GM19324 (cell line): ENCODE data around the gene ABCA2.

ENCODE experiments used
- ATAC-seq: cut with Tn5 transposase; IDR thresholded peaks from one replicate; pipeline ENCODE4 v1.9.1; 2021; ENCODE audit warnings: mild to moderate bottlenecking, moderate library complexity; ENCODE audit not compliant: unreplicated experiment, low FRiP score

ABCA2 gene

DNA sequence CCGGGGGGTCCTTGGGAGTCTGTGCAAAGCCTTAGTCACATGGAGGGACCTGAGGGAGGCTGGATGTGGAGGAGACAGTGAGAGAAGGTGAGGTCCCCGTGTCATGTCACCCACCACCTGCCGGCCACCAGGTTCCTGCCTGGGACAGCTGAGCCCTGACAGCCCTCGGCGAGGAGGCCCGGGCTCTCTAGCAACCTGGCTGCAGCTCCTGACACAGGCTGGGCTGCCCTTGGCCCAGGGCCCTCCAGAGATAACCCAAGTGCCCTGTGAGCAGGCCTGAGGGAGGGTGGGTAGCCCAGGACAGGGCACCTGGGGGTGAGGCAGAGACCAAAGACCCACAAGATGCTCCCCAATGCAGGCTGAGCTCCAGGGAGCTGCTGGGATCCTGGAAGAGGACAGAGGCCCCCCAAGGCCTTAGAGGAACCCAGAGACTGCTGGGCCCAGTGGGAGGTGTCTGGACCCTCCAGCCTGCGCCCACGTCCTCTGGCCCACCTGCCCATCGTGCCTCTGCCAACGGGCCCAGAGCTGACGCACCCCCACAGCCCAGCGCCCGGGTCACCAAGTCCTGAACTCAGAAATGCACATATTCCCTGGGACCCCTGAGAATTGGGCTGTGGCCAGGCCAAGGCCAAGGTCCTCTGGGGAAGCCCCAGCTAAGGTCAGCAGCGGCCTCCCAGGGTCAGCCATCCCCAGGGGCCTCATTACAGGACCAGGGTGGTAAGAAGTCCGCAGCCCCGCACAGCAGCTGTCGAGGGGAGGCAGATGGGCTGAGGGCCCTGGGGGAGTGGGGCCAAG lies 59.5 kb downstream of the ABCA2 start:
- ATAC-seq: no peak

DNA sequence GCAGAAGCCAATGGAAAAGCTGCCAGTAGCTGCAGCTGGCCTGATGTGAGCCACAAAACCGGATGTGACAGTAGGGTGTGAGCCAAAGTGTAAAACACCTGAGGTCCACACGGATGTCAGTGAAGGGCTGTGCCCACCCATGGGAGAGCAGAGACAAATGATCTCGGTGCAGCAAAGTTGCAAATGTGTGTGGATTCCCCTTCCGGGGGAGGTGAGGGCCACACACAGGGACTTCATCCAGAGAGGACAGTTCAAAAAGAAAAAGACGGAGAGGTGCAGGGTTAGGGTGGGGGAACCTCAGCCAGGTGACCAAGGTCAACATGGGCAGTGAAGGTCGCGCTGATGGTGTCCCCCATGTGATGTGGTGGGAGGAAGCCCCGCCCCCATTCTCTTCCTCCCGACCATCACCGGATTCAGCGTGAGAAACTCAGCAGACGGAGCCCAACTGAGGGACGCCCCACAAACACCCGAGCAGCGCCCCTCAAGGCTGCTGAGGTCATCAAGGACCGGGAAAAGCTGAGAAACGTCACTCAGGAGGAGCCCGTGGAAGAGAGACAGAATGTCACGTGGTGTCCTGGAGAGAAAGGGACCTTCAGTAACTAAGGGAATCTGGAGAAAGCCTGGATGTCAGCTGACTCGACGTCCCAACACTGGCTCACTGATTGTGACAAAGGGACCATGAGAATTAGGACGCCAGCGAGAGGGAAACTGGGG lies 62.1 kb downstream of the ABCA2 start:
- ATAC-seq: no peak

DNA sequence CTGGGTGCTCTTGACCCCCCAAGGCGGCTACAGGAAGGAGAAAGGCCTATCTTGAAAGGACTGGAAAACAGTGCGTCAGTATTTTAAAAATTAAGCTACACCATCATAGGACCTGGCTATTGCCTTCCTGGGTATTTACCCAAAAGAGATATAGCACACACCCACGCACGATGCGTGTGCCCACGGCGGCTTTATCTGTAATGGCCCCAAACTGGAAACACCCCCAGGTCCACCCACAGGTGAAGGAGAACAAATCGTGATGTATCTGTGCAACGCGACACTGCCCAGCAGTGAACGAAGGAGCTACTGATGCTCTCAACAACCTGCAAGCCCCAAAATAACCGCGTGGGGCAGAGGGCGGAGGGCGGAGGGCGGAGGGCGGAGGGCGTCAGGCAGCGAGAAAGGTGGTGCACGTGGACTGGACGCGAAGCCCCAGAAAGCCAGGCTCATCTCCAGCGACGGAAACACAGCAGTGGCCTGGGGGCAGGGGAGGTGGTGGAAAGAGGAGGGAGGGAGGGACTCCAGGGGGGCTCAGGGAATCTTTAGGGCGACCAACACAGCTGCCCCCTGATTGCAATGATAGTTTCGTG lies 63.1 kb downstream of the ABCA2 start:
- ATAC-seq: no peak

DNA sequence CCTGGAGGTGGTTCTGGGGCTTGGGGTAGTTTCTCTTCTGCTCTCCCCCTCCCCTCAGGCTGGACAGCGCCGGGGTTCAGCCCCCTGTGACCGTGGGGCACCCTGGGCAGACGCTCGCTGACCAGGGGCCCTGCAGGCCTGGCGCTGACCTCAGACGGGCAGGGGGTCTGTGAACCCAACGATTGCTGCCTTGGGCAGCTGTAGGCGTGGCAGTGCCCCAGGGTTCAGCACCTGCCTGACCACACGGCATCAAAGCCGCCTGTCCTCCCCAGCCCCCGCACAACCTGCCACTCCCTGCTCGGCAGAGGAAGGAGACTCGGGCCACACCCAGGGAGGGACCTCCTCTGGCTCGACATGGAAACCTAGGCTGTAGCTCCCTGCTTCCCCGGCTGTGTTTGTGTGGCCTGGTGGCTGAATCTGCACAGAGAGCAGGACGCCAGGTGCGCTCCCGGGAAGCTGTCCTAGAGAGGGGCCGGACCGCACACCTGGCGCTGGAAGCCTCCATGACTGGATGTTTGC lies 63.8 kb downstream of the ABCA2 start:
- ATAC-seq: no peak

- no peak for ATAC-seq
Measured at GRCh38 chr9:136963751-136964150, 64.3 kb downstream of the ABCA2 start.

- no peak for ATAC-seq
Measured at GRCh38 chr9:136963341-136963740, 64.7 kb downstream of the ABCA2 start.

DNA sequence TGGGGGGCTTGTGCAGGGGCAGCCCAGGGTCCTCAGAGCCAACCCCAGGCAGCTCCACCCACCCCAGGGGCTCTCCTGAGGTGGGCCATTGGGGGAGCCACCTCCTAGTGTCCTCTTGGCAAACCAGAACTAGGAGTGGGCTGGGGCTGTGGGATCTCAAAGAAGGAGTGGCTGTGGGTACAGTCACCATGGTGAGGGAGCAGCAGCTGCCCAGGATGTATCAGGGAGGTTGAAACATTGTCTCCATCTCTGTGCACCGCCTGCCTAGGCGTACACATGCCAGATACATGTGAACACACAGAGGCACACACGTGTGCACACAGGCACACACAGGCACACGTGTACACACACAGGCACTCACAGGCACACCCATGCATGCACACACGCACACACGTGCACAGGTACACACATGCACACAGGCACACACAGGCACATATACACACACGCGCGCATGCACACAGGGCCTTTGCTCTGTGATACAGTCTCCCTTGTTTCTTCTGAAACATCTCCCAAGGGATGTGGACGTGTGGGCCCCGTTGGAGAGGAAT lies 65.3 kb downstream of the ABCA2 start:
- no peak for ATAC-seq

DNA sequence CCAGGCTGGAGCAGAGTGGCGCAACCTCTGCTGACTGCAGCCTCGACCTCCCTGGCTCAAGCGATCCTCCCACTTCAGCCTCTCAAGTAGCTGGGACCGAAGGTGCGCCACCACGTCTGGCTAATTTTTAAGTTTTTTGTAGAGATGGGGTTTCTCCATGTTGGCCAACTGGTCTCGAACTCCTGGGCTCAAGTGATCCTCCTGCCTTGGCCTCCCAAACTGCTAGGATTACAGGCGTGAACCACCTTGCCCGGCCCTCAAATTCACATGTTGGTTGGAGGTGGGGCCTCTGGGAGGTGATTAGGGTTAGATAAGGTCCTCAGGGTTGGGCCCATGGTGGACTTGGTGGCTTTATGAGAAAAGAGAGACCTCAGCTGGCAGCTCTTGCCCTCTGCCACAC lies 65.9 kb downstream of the ABCA2 start:
- no peak for ATAC-seq

GRCh38 chr9:136961279-136962065 lies 66.6 kb downstream of the ABCA2 start:
- no peak for ATAC-seq

DNA sequence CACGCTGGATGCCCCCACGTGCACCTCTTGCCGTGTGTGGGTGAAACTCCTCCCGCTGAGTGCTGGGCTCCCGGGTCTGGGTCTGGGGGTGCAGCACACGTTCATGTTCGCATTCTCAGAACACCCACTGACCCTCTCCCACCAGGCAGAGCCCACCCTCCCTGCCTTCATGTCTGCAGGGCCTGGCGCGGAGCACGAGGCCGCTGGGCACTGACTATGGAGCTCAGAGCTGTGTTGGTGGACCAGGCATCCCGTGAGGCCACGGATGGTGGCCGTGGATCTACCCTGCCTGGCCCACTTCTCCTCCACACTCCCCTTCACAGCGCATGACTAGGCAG lies 67.1 kb downstream of the ABCA2 start:
- ATAC-seq: no peak

- ATAC-seq: no peak
Measured at GRCh38 chr9:136960212-136960937, 67.7 kb downstream of the ABCA2 start.

GRCh38 chr9:136958898-136959850 lies 68.9 kb downstream of the ABCA2 start:
- ATAC-seq: no peak

- no peak for ATAC-seq
Measured at GRCh38 chr9:136958473-136958872, 69.6 kb downstream of the ABCA2 start.

DNA sequence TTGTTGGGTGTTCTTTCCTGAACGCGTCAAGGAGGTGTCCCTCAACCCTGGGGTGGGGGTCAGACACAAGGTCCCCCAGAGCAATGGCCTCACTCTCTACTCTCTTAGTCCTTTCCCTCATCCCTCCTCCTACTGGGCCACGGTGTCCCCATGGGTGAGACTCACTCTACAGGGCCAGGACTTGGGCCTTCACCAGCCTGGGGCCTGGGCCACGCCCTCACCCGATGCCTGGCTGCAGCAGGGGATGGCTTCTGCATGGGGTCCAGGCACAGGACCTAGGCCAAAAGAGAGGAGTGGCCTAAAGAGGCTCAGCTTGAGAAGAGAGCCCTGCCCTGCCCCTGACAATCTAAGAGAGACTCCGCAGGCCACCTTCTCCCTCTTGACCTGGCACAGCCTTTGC lies 70.1 kb downstream of the ABCA2 start:
- no peak for ATAC-seq

DNA sequence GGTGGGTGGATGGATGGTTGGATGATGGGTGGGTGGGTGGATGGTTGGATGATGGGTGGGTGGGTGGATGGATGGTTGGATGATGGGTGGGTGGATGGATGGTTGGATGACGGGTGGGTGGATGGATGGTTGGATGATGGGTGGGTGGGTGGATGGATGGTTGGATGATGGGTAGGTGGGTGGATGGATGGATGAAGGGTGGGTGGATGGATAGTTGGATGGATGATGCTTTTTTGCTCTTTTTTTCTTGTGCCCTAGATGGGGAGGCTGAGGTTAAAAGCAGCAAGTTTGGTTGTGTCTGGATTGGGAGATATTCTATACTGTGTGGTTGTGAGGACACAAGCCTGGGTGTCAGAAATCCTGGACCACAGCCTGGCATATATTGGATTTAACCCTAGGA lies 70.6 kb downstream of the ABCA2 start:
- no peak for ATAC-seq
